ENCODE results near the gene C11orf52.

Gene C11orf52

DNA sequence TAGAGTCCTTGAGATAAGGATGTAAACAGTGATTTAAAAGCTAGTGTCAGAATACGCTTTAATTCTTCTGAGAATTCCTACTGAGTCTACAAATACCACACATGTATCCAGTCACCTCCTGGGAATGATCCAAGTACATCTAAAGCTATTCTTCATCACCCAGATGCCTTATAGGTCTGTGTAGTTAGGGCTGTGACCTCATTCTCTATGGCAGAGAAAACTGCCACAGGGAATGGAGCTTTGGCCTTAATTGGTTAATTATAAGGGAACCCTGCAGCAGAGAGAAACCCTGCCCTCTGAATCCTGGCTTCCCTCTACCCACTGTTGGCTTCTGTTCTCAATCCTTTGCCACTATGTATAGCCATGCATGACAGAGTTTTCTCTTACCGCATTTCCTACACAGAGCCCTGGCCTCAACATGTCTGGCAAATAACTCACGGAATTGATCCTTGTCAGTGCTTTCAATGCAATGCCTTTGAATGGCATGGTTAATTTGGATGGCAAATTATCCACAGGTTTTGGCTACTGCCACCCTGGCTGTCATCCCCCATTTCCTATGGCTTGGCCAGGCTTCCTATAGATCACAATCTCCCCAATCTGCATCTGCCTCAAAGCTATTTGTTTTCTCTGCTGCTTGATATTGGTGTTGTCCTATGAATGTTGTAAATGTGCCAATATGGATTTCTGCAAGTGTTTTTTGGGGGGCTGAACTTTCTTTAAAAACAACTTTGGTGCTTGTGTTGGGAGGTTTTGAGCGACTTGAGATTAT, 21.3 kb downstream of the C11orf52 start:
- DNase-seq, result no peak

DNA sequence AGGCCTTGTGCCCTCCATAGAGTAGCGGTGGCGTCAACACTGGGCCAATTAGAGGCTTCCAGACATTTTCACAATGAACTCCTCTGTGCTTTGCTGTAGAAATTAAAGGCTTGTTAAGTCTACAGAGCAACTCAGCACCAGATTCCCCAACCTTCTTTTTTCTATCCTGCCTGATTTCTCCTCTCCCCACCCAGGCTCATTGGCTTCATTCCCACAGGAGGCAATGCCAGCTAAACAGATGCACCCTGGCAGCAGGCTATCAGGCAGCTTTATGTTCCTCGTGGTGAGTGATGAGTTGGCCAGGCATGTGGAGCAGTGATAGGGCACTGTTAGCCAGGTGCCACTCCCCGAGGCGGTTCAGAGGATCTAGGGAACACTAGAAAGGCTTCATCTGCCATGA, 23.2 kb downstream of the C11orf52 start:
- DNase-seq, result no peak

GRCh38 chr11:111942829-111943228, 24.1 kb downstream of the C11orf52 start:
- no peak for DNase-seq

- no peak for DNase-seq
Observed at GRCh38 chr11:111944139-111944538, 25.4 kb downstream of the C11orf52 start.

DNA sequence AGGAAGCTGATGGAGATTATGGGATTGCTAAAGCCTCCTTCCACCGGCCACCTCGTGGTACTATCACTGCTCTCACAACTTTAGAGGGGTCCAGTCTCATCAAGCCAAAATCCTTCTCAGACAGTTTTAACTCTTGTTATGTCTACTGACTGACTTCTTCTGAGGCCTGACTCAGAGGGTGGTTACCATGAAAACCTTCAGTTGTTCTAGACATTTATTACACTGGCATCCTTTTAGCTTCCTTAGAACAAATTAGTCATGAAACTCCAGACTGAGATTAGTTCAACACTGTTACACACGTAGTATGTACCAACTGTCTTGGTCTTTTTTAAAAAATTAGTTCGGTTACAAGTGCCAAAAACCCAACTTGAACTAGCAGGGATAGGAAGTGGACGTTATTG, 25.9 kb downstream of the C11orf52 start:
- DNase-seq, result no peak

DNA sequence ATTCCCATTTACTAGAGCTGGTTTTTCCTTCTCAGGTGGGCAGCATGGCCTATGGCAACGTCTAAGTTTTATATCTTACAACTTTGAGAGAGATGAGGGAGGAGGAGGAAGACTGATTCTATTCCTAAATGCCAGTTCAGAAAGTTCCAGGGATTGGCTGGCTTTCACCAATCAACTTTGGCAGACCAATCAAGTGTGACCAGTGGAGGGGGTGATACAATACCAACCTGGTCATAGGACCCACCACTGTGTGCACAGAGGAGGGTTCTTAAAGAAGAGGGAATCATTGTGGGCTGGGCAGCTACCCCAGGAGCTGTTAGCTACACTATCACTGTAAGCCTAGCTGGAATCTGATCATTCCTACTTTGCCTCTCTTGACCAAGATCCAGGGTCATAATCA, 26.5 kb downstream of the C11orf52 start:
- DNase-seq, result no peak

DNA sequence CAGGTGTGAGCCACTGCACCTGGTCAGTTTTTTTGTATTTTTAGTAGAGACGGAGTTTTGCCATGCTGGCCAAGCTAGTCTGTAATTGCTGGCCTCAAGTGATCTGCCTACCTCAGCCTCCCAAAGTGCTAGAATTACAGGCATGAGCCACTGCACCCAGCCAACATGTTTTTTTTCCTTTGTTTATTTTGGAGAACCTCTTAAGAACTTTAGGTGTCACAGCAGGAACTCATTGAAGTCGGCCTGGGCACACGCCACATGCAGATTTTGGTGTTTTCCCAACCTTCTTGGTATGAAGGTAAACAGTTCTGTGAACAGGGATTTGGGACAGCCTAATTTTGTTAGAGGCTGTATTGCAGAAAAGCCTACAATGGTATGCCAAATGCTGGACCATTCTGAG, 27.8 kb downstream of the C11orf52 start:
- DNase-seq, result no peak

- DNase-seq, result no peak
Observed at GRCh38 chr11:111947143-111947542, 28.4 kb downstream of the C11orf52 start.

DNA sequence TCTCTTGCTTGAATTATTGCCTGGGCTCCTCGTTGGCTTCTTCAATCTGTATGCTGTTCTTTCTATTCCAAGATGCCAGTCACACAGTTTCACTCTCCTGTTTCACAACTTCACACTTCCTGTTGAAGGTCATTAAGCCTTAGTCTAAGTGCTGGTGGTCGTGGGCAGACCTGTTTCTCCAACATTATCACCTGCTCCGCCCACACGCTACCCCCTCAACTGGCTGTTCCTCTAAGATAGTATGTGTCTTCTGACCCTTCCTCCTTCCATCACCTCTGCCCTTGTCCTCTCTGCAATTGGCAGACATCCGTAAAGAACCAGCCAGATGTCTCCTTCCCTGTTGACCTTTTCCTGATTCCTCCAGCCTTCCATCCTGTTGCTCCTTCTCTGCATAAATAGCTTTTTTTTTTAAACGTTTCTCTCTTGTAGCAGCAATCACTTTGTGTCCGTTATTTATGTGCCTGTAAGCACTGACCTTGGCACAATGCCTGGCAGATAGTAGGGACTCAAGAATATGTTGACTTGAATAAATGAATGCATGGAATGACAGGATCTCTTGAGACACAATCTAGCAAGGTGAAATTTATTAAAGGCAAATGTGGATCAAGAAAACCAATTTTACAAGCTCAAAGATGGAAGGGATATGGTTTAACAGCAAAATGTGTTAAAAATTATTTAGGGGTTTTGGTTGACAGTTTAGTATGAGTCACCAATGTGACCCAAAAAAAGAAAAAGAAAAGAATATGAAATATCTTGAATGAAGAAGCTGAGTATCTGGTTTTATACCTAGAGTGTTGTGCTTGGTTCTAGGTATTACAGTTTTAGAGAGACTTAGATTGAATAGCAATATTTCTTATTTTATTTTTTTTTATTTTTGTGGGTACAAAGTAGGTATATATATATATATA, 31.1 kb downstream of the C11orf52 start:
- no peak for DNase-seq

DNA sequence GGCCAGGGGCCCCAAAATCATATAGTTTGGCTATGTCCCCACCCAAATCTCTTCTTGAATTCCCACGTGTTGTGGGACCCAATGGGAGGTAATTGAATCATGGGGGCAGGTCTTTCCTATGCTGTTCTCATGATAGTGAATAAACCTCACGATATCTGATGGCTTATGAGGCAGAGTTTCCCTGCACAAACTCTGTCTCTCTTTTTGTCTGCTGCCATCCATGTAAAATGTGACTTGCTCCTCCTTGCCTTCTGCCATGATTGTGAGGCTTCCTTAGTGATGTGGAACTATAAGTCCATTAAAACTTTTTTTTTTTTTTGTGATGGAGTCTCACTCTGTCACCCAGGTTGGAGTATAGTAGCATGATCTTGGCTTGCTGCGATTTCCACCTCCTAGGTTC, 32.9 kb downstream of the C11orf52 start:
- no peak for DNase-seq

GRCh38 chr11:111954154-111954553, 35.4 kb downstream of the C11orf52 start:
- no peak for DNase-seq

- DNase-seq, result no peak
Observed at GRCh38 chr11:111957663-111958444, 39.1 kb downstream of the C11orf52 start.

- DNase-seq, result no peak
Observed at GRCh38 chr11:111960916-111961315, 42.2 kb downstream of the C11orf52 start.

DNA sequence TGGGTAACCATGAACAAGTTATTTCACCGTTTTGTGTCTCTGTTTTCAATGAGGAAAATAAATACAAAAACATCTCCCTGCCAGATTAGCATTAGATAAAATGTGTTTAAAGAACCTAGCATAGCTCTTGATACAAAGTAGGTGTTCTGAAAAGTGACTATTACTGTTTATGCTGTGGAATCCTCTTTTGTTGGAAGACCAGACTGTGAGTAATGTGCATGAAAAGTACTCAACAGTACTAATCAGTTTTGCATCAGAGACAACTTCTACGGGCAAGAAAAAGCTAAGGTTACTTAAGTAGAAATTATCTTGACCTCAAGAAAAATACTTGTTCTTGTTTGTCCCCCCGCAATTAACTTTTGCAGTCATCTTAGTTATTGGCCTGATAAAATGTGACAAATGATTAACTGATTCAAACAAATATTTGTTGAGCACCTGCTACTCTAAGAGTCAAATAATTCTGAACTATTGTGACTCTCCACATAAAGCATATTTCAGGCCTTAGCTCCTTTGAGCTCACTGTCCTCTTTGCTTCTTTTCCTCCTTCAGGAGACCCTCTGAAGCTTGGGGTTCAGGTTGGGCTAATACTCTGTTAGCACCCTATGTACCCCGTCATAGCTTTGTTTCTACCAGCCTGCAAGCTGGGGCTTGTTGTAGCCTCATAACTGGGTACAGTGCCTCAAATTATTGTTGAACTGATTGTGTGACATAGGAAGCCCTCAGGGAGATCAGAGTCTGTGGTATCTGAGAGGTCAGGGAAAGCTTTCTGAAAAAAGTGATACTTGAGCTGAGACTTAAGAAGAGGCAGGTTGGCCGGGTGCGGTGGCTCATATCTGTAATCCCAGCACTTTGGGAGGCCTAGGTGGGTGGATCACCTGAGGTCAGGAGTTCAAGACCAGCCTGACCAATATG, 42.9 kb downstream of the C11orf52 start:
- DNase-seq, result no peak

- no peak for DNase-seq
Observed at GRCh38 chr11:111963931-111964340, 45.2 kb downstream of the C11orf52 start.

- no peak for DNase-seq
Observed at GRCh38 chr11:111966678-111967077, 48.0 kb downstream of the C11orf52 start.

DNA sequence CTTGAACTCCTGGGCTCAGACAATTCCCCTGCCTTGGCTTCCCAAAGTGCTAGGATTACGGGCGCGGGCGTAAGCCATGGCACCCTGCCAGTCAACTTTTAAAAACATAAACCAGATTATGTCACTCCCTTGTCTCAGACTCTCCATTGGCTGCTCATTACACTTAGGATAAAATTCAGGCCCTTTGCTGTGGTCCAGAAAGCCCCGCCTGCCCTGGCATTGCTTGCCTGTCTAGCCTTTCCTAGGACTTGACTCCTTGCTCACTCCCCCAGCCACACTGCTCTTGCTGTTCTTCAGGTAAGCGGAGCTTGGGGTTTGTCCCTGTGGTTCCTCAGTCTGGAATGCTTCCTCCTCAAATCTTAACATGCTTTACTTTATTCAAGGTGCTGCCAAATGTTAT, 48.9 kb downstream of the C11orf52 start:
- DNase-seq, result no peak

GRCh38 chr11:111969344-111969743, 50.6 kb downstream of the C11orf52 start:
- DNase-seq, result no peak

- DNase-seq, result no peak
Observed at GRCh38 chr11:111974446-111974845, 55.7 kb downstream of the C11orf52 start.

DNA sequence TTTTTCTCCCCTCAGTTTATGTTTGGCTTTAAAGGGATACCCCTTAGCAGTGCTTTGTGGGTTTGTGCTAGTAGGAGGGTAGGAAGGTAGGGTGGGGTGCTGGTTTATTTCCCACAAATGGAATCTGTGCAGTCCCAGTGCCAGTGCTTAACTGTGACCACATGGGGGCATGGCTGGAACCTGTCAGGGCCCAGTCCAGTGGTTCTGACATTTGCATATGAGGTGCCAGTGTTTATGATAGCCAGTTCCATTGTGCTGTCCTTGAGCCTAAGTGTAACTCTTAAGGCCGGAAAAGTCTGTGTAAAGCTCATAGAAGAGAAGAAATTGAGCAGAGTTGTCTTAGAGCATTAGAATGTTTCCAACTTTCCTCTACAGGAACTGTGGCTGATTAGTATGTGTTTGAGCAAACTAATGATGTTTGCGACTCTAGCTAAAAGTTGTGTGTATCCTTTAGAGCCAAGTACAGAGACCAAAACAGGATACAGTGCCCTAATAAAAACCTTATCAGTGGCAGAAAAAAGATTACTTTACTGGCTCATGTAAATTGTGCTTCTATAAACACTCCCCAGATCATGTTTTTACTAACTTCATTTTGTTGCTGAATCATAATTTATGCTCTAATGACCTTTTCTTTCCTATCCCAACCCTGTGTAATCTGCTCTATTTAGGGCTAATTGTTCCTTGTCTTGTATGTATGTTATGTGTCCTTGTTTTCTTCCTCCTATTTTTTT, 56.5 kb downstream of the C11orf52 start:
- DNase-seq, result no peak

DNA sequence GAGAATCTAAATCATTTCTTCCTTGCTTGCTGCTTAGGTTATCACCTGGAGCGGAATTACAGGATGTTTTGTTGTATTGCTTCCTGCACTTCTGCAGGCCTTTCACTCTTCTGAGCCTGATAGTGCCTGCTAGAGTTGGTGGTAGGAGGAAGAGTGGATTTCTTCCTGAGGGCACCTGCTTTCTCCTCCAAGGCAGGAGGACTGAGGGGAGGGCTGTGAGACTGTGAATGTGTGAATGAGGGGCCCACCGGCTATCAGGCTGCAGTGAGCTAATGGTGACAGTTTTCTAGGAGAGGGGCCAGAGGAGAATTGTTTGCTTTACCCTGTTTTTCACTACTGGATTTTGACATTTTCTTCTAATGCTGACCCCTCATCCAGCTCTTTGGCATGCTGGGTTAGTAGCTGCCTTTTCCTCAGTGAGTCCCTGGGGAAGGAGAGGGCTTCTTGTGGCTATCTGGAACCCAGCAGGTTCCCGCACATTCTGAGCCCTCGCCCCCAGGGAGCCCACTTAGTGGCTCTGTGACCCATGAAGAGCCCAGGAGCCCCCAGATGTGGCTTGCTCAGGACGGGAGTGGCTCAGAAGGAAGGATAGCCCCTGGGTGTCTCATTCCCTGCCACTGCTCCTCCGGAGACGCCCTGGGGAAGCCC, 57.5 kb downstream of the C11orf52 start:
- DNase-seq, result no peak
